GM19023 (cell line): ENCODE results near the gene TYMP.
A peak's percentile ranks its signal among the peaks of the same experiment; 100 is the strongest.

Source experiments
- ATAC-seq: cut with Tn5 transposase; IDR thresholded peaks from one replicate; pipeline ENCODE4 v1.9.1; 2021; ENCODE audit warnings: mild to moderate bottlenecking, moderate library complexity; ENCODE audit not compliant: unreplicated experiment

The TYMP gene

GRCh38 chr22:50563413-50564160 lies 33.8 kb upstream of the TYMP start:
- ATAC-seq, result no peak

GRCh38 chr22:50562523-50563412 lies 33.0 kb upstream of the TYMP start, which contains the start of gene SYCE3:
Gene SYCE3 (minus strand): TSS chr22:50562919. CDS start chr22:50556405, 6,514 bp downstream.
- ATAC-seq, result peak; percentile 92

- no peak for ATAC-seq
Measured at GRCh38 chr22:50561401-50562358, 31.9 kb upstream of the TYMP start.

GRCh38 chr22:50560034-50560433 lies 30.2 kb upstream of the TYMP start:
- ATAC-seq, result no peak

- no peak for ATAC-seq
Measured at GRCh38 chr22:50556703-50557102, 26.9 kb upstream of the TYMP start.

GRCh38 chr22:50553310-50553709 lies 23.5 kb upstream of the TYMP start:
- ATAC-seq, result no peak

GRCh38 chr22:50551160-50551752 lies 21.4 kb upstream of the TYMP start:
- no peak for ATAC-seq

- ATAC-seq, result no peak
Measured at GRCh38 chr22:50550395-50550794, 20.6 kb upstream of the TYMP start.

- ATAC-seq, result no peak
Measured at GRCh38 chr22:50548921-50549790, 19.3 kb upstream of the TYMP start.

- ATAC-seq, result no peak
Measured at GRCh38 chr22:50548040-50548920, 18.5 kb upstream of the TYMP start.

GRCh38 chr22:50547263-50547985 lies 17.6 kb upstream of the TYMP start:
- ATAC-seq, result no peak

GRCh38 chr22:50546326-50547262 lies 16.8 kb upstream of the TYMP start:
- ATAC-seq, result no peak

GRCh38 chr22:50545522-50546325 lies 15.9 kb upstream of the TYMP start, which contains the start of gene KLHDC7B:
Gene KLHDC7B (plus strand): TSS chr22:50545899. CDS start chr22:50546244, 345 bp downstream.
- ATAC-seq, result no peak

- no peak for ATAC-seq
Measured at GRCh38 chr22:50544746-50545253, 15.0 kb upstream of the TYMP start.

- no peak for ATAC-seq
Measured at GRCh38 chr22:50544078-50544745, 14.4 kb upstream of the TYMP start.
